HG03520 (cell line): ENCODE data around the gene TLE1.

Experiments
- ATAC-seq: cut with Tn5 transposase; IDR thresholded peaks from one replicate; pipeline ENCODE4 v1.9.1; 2021; ENCODE audit warnings: mild to moderate bottlenecking, moderate library complexity; ENCODE audit not compliant: unreplicated experiment

The TLE1 gene

DNA sequence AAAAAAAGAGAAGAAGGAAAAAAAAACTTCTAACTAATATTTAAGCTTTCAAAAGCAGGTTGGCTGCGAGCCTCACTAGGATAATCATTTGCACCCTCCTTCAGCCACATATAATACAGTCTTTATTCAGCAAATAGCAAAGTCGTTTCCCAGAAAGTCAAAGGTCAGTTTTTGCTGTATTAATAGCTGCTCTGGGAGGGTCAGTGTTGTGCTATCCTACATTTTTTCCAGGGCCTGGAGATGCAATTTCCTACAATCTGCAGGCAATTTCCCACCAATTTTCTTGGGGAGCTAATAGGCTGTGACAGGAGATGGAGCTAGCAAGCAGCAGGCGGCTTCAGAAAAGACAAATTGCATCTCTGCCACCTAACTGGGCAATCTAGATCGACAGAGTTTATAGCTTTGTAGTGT lies 136.8 kb downstream of the TLE1 start:
- no peak for ATAC-seq

GRCh38 chr9:81550207-81550583 lies 139.2 kb downstream of the TLE1 start:
- no peak for ATAC-seq

DNA sequence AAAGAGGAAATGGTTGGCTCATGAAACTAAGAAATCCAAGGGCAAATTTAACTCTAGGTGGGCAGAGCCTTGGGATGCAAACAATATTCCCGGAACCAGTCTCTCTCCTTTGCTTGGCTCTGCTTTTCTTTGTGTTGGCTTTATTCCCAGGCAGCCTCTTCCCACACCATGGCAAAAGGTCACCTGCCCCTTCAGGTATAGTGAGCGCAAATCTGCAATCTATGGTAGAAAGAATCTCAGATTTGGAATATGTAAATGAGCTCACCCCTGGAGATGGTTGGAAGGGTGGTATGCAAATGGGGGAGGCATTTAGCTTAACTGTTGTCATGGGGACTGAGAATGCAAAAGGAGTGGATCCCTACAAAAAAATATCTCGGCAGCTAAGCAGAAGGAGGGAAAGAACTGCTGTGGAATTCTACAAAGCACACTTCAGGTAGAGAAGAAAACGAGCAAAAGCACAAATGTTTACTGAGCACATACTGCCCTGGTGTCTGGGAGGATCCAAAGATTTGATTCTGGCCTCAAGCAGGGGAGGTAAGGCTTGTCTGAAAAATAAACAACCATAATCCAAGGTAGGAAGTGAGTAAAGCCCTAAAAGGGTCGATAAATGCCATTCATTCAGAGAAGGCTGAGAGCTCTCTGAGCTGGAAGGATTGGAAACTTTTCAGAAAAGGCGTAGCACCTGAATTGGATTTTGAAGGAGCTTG lies 139.7 kb downstream of the TLE1 start:
- ATAC-seq = no peak

GRCh38 chr9:81548911-81549310 lies 140.4 kb downstream of the TLE1 start:
- ATAC-seq = no peak

- no peak for ATAC-seq
Observed at GRCh38 chr9:81546489-81546888, 142.9 kb downstream of the TLE1 start.

GRCh38 chr9:81543695-81544094 lies 145.7 kb downstream of the TLE1 start:
- ATAC-seq = no peak

DNA sequence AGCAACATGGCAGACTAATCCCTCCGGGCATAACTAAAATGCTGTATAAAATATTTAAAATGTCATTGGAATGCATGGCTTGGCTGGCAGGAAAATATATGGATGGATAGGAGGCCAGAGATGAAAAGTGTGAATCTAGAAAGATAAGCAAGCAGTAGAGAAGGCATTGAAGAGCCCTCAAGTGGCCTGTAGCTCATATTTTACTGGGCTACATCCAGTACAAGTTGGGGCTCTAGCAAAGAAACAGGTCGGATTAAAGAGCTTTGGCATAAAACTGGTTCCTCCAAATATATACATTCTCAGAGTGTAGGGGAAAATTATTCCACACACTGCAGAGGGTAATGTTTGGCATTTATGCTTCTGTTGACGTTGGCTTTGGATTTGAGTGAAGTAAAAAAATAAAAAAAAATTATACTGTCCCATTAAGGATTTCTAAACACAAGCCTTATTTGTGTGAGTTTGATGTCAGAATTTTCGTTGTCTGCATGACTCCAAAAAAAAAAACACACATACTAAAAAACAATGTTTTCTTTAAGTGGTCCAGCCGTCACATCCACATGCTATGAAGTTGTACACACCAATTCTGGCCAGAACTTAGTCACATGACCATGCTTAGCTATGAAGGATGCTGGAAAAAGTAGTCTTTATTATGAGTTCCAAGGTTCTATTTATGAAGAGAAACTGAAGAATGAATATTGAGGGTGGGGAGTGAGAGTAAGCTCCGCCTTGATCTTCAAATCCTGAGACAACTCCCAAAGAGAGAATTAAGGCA lies 147.0 kb downstream of the TLE1 start:
- no peak for ATAC-seq

- no peak for ATAC-seq
Observed at GRCh38 chr9:81540142-81540710, 149.1 kb downstream of the TLE1 start.

DNA sequence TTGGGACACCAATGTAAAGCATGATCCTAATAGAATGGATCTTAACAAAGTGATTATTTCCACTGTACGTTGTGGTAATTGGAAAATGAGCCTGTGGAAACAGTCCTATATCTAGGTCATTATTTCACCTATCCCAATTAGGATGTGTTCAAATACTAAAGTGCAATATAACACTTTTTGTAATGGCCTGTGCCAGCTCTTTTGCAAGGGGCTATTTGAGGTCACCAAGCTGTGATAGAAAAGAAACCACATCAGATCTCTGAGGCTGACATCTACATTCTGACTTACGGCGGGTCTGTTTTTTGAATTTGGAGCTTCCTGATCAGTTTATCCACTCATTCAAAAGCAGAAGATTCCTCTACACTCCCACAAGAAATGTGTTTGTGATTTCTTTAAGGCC lies 150.0 kb downstream of the TLE1 start:
- no peak for ATAC-seq

DNA sequence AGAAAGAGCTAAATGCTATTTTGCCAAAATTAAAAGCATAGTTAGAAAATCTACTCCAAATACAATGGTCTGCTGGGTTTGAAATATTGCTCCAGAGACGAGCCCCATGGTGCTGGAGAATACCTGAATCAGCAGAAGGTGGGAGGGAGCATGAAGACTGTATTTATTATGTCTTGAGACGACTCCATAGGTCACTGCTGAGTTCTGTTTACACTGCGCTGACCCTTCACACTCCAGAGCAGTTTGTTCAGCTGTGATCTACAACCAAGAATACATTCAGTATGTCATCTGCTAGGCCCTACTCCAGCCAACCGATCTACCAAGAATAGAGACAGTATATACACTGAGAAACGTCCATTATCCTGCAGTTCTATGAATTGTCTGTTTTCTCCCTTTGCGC lies 150.5 kb downstream of the TLE1 start:
- no peak for ATAC-seq

DNA sequence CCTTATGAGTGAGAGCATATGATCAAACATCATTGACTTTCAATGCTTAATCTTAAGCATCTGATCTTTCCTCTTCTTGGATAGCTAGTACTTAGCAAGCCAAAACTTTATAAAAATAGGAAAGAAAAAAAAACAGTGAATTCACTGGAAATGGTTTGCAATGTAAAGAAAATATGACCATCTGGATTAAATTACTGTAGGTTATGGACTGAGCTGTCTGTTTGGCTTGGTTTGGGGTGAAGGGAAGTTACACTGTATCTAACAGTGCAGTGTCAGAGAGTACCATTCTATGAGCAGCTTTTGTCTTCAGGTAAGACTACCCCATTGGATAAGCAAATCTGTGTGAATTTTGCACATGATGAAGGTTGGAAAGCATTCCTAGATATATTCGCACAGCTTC lies 151.4 kb downstream of the TLE1 start:
- no peak for ATAC-seq

DNA sequence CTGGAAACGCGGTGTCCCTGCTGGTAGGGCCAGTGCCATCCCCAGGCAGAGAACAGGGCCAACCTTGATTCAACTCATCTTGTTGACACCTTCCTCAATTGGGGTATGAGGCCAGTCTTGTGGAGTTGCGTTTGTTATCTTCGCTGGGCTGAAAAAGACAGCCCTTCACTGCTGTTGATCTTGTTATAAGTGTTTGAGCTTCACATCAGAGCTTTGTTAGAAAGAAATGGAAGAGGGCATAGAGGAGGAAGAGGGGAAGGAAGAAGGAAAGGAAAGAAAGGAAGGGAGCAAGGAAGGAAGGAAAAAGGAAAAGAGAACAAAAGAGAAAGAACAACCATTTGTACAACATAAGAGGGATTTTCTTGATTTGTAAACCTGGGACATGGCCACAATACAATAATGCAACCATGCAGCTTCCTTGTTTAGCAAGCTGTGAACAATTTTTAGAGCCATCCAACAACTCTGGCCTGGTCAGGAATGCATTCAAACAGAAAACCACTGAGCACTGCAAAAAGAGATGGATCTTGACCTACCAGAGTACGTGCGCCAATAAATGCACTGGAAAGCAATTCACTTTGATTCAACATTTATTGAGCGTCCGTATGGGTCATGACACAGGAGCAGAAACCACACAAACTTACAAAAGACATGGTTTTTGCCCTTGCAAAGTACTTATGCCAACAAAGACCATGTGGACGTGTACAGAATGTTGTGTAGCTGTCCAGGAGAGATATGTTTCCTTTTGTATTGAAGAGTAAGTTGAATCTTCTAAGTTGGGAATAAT lies 152.9 kb downstream of the TLE1 start:
- ATAC-seq = no peak

DNA sequence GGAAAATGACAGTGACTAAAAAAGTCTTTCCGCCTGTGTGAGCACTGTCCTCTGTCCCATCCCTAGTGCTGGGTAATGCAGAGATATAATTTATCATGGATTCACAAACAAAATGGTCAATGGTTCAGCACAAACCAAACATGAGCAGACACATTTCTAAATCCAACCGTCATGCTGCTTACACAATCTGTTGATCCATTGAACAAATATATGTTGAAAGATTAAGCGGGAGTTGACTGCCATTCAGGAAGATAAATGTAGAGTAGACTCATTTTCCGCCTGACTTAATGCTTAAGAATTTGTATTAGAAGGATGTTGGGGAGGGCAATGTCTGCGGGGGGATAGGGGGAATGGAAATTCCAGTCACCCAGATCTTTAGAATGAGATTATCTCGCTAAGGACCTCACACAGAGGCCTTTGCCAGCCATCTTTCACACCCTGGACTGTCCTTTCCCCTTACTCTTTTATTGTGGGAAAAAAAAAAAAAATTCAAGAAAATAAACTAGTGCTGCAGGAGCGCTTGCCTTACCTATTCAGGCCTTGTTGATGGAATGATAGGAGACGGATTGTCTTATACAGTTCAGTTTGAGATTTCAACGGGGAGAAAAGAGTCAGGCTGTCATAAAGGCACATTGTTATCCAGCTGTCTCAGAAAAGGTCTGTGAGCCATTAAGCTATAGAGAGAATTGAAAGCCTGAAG lies 153.7 kb downstream of the TLE1 start:
- ATAC-seq = no peak

GRCh38 chr9:81534138-81534875 lies 155.0 kb downstream of the TLE1 start:
- ATAC-seq = no peak
